ENCODE data around the gene SERINC1.

Gene SERINC1

DNA sequence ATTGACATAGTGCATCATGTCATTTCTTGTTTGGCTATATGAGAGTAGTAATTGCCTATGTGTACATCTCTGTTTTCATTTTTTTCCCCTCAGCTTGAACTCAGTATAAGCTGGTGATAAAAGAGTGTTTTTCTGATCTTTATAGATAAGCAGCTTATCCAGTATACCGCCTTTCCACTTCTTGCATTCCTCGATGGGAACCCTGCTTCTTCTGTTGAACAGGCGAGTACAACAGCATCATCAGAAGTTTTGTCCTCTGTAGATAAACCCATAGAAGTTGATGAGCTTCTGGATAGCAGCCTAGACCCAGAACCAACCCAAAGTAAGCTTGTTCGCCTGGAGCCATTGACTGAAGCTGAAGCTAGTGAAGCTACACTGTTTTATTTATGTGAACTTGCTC, 39.8 kb downstream of the SERINC1 start:
- DNase-seq: no peak

DNA sequence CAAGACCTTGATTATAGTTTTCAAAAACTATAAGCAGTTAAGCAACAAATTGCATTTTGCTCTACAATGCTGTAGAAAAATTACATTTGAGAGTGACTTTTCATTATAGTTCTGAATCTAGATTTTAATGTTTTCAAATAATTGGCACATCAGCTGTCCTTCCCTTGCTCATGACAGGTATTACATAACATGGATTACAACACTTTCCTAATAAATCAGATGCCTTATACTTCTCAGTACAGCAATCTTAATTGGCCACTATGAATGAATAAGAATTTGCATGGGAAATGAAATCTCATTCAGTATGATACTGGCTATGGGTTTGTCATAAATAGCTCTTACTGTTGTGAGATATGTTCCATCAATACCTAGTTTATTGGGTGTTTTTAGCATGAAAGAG, 42.3 kb downstream of the SERINC1 start:
- DNase-seq: no peak

DNA sequence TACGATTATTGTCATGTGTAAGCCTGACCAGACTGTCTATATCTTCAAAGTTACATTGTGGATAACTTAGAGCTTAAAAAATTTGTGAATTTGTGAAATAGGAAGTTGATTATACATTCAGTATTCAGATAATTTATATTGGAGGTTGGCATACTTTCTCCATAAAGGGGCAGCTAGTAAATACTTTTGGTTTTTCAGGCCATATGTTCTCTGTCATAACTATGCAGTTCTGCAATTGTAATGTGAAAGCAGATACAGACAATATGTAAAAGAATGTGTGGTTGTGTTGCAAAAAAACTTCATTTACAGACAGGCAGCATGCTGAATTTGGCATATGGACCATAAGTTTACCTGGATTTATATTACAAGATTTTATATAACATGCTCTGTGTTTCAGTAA, 42.8 kb downstream of the SERINC1 start:
- no peak for DNase-seq

DNA sequence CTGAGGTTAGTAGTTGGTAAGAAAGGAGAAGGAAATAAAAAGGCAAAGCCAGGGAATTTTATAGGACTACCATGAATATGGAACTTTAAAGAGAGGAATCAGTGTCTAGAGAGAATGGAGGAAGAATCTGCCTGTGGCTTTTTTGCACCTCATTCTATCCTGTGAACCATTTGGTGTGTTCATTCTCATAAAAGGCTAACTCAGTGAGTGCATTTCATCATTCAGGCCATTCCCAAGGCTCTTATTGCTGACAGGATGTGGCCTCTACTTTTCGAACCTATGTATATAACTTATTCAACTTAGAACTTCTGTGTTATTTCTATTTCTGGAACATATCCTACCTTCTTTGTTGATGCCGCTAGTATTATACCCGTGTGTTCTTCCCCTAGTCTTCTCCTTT, 45.0 kb downstream of the SERINC1 start:
- no peak for DNase-seq

DNA sequence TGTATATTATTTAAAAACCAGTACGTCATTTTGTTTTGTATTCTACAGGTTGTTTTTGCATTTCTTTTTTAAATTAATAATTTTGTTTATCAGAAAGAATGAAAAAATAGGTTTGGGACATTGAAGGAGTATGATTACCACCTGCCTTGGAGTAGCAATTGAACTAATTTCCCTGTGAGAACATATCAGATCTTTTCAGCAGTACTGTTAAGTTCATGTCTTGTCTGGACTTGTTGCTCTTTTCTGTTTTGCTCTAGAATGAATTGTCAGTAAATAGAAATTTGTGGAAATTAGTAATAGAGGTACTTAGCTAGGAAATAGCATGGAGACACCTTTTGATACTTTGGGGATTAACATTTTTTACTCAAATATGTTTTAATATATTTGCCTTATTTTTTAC, 47.9 kb downstream of the SERINC1 start:
- DNase-seq: no peak

DNA sequence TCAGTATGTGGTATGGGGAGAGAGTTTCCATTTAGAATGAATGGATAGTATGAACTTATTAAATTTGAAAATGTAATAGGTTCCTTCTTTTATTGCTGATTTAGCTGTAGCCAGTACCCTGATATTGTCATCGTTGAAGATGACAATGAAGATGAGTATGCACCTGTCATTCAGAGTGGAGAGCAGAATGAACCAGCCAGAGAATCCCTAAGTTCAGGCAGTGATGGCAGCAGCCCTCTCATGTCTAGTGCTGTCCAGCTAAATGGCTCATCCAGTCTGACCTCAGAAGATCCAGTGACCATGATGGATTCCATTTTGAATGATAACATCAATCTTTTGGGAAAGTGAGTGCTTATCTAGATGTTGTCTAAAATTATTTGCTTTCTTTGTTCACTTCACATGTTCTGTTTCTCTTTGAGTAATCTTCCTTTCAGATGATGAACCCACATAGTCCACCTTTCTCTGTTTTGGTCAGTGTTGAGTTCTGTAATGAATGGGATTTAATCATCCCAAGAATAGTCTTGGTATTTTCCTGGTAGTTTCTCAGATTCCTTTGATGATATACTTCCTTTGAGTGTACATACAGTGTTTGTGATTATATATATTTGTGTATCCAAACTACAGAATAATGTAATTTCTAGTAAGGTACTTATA, 48.9 kb downstream of the SERINC1 start:
- no peak for DNase-seq

DNA sequence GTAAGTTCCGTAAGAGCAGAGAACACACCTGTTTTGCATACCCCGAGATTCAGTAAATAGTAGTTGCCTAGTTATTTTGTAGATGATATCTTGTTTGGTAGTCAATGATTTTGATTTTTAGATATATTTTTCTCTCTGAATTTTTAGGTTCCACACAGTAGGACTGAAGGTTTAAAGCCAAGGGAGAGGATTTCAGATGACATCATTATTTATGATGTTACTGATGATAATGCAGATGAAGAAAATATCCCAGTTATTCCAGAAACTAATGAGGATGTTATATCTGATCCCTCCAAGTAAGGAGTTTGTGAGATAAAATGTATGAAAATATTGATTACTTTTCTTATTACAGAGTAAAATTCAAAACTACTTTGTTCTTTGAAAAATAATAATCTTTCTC, 49.6 kb downstream of the SERINC1 start:
- no peak for DNase-seq

DNA sequence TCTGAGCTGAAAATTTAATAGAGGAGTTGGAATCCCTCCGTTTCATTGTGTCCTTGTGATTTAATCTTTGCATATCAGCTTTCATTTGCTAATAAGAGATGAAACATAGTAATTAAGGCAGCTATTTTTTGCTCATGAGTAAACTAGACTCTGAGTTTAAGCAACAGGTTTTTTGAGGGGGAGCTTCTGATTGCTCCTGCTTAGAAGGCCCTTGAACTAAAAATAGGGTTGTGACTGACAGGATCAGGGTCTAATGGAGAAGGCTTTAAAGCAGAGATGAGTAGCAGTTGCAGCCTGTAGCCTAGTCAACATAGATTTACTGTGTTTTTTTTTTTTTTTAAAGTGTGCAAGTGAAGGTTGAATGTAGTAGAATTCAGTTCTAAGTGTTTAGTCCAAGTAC, 54.8 kb downstream of the SERINC1 start:
- DNase-seq: no peak

DNA sequence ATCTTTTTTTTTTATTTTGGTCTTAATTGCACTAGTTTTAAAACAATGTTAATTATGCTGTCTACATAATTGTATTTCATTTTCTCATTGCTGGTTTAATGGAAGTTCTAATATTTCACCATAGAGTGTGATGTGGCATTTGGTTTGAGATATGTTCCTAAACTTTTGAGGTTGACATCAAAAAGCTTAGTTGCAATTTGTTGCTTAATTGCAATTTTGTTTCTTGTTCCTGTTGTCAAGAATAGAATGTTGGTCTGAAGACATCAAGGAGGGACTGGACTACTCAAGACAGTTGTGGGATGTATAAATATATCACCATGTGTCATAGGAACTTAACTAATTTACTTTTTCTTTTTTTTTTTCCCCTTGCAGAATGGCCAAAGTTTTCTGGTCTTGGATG, 59.6 kb downstream of the SERINC1 start:
- DNase-seq: no peak

DNA sequence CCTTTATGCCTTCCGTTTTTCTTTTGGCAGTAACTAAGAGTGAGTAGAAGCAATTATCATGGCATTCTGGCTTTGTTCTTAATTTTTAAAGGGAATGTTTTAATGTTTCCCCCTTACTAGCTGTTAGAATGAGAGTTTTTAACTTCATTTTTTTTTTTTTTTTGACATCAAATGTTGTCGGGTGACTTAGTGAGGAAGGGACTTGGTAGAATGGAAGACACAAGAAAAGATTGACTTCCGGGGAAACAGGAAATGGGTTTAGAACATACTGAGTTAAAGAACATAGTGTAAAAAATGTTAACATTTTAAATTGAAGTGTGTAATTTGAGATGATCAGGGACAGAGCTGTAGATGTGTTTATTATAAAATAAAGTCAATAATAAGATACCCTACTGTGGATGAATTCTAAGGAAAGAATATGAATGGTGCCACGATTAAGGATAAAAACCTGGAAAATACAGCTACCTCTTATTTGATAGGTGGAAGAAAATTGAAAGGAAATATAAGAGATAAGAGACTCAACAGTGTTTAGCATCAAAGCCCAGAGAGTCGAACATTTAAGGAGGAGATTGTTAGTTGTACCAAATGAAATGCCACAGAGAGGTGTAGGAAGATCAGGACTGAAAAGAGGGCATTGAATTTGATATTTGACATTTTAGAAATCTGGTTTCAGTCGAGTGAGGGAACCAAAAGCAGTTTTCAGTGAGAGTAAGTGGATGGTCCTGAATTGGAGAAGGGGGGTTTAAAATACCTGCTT, 62.7 kb downstream of the SERINC1 start:
- no peak for DNase-seq

DNA sequence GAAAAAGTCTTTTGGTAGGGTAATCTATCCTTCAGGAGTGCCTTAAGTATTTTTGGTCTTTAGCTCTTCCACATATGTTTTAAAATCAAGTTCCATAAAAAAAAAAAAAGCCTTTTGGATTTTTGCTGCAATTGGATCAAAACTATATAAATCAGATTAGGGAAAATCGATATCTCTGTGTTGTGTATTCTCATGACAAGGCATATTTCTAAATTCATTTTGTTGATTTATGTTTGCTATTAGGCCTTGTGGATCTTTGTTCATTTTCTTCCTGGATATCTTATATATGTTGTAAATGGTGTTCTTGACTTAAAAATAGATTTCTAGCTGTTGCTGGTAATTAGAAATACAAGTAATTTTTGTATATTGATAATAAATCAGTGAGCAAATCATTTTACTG, 63.4 kb downstream of the SERINC1 start:
- no peak for DNase-seq

DNA sequence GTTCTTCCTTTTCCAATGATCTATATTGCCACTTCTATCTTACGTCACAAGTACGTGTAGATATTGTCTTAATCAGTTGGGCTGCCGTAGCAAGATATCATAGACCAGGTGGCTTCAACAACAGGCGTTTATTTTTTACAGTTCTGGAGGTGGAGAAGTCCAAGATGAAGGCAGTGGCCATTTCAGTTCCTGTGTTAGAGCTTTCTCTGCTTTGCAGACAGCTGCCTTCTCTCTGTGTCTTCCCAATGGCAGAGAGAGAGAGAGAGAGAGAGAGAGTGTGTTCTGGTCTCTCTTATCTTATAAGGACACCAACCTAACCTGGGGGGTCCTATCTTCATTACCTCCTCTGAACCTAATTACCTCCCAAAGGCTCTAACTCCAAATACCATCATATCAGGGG, 63.9 kb downstream of the SERINC1 start:
- no peak for DNase-seq

DNA sequence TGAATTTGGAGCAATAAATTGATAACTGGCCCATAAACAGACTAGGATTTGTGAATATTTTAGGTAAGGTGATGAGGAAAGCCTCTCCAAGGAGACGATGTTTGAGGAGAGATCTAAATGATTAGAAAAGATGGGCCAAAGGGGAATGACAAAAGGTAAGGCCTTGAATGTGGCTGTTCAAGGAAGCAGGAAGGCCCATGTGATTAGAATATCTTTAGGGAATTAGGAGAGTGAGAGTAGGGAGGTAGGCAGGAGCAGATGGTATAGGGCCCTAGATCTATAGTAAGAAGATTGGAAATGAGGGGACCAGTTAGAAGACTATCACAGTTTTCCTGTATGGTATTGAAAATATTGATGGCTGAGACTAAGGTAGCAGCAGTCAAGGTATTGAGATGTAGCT, 65.4 kb downstream of the SERINC1 start:
- no peak for DNase-seq

DNA sequence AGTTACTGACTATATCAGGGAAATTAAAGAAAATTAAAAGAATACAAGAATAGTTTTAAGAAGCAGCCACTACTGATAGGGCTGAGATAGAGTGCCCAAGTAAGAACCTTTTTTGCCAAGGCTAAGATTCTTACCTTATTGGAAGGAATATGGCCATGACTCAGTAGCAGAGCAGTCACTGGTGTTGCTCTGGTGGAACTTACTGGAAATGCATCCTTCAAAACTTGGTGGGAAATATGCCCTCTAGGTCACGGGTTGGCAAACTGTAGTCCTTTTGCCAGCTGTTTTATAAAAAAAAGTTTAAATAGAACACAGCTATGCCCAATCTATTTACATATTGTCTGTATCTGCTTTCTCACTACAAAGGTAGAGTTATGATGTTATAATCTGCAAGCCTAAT, 66.2 kb downstream of the SERINC1 start:
- no peak for DNase-seq

DNA sequence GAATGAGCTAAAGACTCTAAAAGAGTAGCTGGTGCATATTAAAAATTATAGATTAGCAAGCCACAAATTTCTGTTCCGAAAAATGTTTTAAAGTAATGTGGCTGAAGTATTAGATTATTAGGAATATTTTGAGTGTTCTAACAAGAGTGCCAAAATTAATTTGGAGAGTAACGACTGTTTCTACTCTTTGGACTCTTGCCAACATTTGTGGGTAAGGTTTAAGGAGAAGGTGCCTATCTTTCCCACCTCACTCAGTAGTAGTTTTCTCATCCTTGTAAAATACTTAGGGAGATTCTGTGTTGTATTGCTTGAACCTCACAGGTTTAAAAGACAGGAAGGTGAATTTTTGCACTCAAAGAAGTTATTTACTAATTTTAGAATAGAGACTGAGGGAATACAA, 67.2 kb downstream of the SERINC1 start:
- DNase-seq: no peak

DNA sequence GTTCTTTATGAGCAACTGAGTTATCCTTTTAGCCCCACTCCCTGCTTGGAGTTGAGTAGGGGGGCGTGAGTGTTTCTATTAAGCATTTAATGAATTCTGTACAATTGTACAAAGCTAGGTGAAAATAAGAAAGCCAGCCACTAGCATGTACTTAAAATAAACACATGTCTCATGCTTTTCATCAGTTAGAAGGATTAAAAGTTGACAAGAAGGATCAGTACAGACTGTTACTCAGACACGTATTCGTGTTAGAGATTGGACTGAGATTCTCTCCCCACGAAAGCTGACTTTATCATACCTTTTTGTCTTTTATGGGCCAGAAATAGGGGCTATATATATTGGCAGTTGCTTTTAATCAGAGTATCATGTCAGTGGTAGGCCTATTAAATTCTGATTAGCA, 70.5 kb downstream of the SERINC1 start:
- no peak for DNase-seq

DNA sequence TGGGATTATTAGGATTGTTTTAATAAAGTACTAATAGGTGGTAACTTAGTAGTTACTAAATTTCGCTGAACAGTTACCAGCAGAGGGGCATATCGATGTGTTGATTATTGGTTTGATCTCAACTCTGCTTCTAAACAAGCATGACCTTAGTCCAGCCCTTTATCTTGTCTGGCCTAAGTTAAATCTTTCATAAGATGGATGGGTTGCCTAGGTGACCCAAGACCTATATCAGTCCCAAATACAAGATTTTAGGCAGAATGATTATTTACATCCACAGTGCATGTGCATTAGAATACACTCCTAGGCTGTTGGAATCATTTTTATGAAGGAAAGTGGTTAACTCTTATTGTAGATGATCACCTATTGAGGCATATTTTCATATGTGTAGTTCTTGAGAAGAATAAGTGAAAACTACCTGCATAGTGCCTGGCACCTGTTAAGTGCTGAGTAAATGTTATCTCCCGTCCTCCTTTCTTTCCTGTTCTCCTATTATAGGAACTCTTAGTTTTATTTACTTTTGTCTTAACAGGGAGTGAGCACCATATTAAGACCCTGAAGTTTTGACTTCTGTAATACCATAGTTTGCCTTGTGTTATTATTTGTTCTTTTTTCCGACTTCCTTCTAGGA, 71.0 kb downstream of the SERINC1 start:
- no peak for DNase-seq

DNA sequence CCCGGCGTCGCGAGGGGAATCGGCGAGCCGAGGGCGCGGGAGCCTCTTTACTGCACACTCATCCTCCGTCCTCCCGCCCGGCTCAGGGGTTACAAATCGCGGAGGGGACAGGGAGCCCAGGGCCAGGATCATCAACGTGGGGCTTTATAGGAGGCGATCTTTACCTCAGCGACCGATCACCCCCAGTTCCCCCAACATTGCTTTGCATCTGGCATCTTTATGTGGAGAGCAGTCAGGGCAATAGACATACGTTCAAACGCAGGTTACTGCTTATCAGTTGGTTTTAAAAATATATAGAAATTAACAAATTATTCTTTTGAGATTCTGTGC, 71.5 kb downstream of the SERINC1 start:
- no peak for DNase-seq

DNA sequence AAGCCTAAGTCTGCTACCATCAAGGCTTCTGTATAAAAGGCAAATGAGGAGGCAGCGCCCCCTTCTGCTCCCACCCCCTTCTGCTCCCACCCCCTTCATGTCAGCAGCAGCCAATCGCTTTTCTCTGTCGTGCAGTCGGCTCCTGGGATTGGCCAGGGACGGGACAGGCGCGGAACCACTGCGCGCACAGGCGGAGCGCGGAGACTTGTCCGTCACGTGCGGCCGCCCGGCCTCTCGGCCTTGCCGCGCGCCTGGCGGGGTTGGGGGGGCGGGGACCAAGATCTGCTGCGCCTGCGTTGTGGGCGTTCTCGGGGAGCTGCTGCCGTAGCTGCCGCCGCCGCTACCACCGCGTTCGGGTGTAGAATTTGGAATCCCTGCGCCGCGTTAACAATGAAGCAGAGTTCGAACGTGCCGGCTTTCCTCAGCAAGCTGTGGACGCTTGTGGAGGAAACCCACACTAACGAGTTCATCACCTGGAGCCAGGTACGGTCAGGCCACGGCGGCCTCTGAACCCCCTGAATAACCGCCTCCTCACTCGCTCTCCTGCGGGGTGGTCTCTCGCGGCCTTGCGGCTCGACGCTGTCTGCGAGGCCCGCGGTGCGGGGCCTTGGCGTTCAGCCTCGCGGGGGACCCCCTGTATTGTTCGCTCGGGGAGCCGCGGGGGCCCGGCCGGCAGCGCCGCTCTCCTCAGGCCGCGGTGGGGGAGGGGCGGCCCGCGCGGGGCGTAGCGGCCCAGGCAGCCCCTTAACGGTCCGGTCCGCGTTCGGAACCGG, 72.1 kb downstream of the SERINC1 start, which contains the start of gene HSF2:
Gene HSF2, plus strand, starts transcription at position 305 of the 773 bp plus-strand sequence. Its CDS starts 86 bp downstream, at position 391.
- DNase-seq: peak; percentile 89

DNA sequence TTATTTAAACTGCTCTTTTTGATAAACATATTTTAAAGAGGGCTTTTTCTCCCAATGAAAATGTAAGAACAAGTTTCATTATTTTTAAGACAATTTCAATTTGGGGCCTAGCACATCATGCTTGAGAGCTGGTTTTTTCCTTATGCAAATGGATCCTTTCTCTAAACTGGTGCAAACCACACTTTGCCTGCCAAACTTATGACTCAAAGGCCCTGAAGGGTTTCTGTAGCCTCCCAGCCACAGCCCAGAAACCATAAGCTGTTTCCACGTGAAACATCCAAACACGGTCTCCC, 72.6 kb downstream of the SERINC1 start:
- DNase-seq: no peak

DNA sequence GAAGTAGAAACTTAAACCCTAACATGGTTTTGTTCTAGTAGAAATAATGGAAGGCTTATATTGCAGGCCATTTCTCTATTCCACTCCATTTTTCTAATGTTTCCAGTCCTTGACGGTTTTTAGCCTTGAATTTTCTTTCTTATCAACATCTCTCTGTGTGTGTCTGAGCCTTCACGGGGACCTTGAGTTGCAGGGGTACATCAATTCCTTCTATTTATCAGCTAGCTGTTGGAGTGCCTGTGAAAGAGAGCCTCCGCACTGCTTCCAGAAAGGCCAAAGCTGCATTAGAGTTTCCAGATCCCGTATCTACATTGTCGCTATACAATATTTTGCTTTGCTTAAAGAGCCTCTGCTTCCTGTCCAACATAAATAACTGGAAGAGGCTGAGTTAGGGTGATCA, 77.6 kb downstream of the SERINC1 start:
- DNase-seq: no peak

DNA sequence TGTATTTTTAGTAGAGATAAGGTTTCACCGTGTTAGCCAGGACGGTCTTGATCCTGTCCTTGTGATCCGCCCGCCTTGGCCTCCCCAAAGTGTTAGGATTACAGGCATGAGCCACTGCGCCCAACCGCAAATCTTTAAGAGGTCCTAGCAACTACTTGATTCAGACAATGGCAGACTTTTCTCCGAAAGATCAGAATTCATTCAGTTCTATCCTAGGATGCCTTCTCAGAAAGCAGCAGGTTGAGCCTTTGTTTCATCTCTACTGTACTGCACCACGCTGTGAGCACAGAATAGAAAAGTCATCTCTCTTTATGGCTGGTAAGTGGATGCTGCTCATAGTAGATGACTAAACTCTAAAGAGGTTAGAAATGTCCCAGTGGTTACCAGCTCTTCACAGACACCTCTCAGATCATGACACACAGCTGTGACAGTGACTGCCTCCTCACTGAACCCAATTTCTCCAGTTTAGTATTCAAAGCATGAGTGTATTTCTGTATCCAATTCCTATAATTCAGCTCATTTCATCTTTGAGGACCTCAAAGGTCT, 78.2 kb downstream of the SERINC1 start:
- no peak for DNase-seq

Data from activated CD8-positive, alpha-beta memory T cell treated with anti-CD3 and anti-CD28 coated beads, Interleukin-2, amount 50 U/mL, for 4 hours (primary cell).